SK-N-SH (cell line): ENCODE measurements around the gene OIP5. TPM values are rescaled to one million over a fixed set of nuclear protein-coding genes. Genes with fewer than 3 reads are reported as not detected.
"Not testable (repeated sequence)": the region's sequence is repeated elsewhere in the genome, so short reads cannot be mapped to it uniquely, and the experiment has no call there.

Experiments
- CTCF ChIA-PET: fragments of 300-600, 350-600 bp; formaldehyde crosslinking; extraction: SDS; loops from one replicate; lab custom pipeline; 2021; lab: Yijun Ruan, JAX
- POLR2A ChIA-PET: fragments of 350-600 bp; sonication (Branson Sonifier 250); formaldehyde crosslinking; extraction: SDS; loops from one replicate; lab custom pipeline; 2020; ENCODE audit warnings: antibody characterized with exemption, inconsistent platforms; lab: Yijun Ruan, JAX
- DNase-seq: peaks from one replicate; pipeline ENCODE4 v3.0.0; 2012
- H2AFZ ChIP-seq: fragments of 200-600 bp; sonication (generic); 2 replicates; pipeline ENCODE4 v1.8.1; 2016; ENCODE audit warnings: antibody characterized with exemption, mild to moderate bottlenecking, low read depth
- H3F3A ChIP-seq: fragments of 200-600 bp; sonication (generic); replicated peaks from 2 replicates; pipeline ENCODE3; 2016; ENCODE audit warnings: antibody characterized with exemption, mild to moderate bottlenecking; ENCODE audit not compliant: insufficient read depth
- H3K27ac ChIP-seq, 2 experiments: fragments of 200-500 bp in 1 of 2; fragments of 200-600 bp in 1 of 2; sonication (Bioruptor generic) in 1 of 2; sonication (generic), shearing (Covaris generic) in 1 of 2; 2 replicates each; pipeline versions ENCODE4 v1.5.1 to v1.6.1; 2014 to 2016; ENCODE audit warnings: low read depth in 2 of 2, inconsistent platforms in 1 of 2, low read length in 1 of 2, mild to moderate bottlenecking in 1 of 2, mixed read lengths in 1 of 2
- H3K27me3 ChIP-seq: fragments of 200-600 bp; sonication (generic), shearing (Covaris generic); 2 replicates; pipeline ENCODE4 v1.6.1; 2016; ENCODE audit warnings: mixed run types; ENCODE audit not compliant: insufficient read depth
- H3K36me3 ChIP-seq, 2 experiments: fragments of 200-500 bp in 1 of 2; fragments of 200-600 bp in 1 of 2; sonication (Bioruptor generic) in 1 of 2; sonication (generic) in 1 of 2; replicated peaks in 1 of 2; 2 replicates each; pipeline versions ENCODE3 to v1.5.1; 2014 to 2016; ENCODE audit warnings: low read length in 1 of 2, mild to moderate bottlenecking in 1 of 2; ENCODE audit not compliant: insufficient read depth in 2 of 2, control insufficient read depth in 1 of 2
- H3K4me1 ChIP-seq, 2 experiments: fragments of 200-500 bp in 1 of 2; fragments of 200-600 bp in 1 of 2; sonication (Bioruptor generic) in 1 of 2; sonication (generic), shearing (Covaris generic) in 1 of 2; 2 replicates each; pipeline versions ENCODE4 v1.5.1 to v1.6.1; 2014 to 2016; ENCODE audit warnings: low read depth in 1 of 2, low read length in 1 of 2, mixed run types in 1 of 2; ENCODE audit not compliant: insufficient read depth in 2 of 2, control insufficient read depth in 1 of 2
- H3K4me2 ChIP-seq: fragments of 200-600 bp; sonication (generic), shearing (Covaris generic); 2 replicates; pipeline ENCODE4 v1.6.1; 2017; ENCODE audit warnings: mixed run types
- H3K4me3 ChIP-seq, 2 experiments: fragments of 200-500 bp in 1 of 2; fragments of 200-600 bp in 1 of 2; sonication (Bioruptor generic) in 1 of 2; sonication (generic), shearing (Covaris generic) in 1 of 2; 2 replicates each; pipeline versions ENCODE4 v1.5.1 to v1.8.1; 2014 to 2016; ENCODE audit warnings: low read depth in 2 of 2, inconsistent platforms in 1 of 2, low read length in 1 of 2, mild to moderate bottlenecking in 1 of 2, mixed read lengths in 1 of 2, moderate library complexity in 1 of 2
- H3K79me2 ChIP-seq: fragments of 200-600 bp; sonication (generic); 2 replicates; pipeline ENCODE4 v1.8.1; 2017; ENCODE audit warnings: mild to moderate bottlenecking; ENCODE audit not compliant: insufficient read depth
- H3K9ac ChIP-seq: fragments of 200-600 bp; sonication (generic); 2 replicates; pipeline ENCODE4 v1.6.1; 2017; ENCODE audit warnings: mixed run types
- H3K9me2 ChIP-seq: fragments of 200-600 bp; sonication (generic); 2 replicates; pipeline ENCODE4 v1.6.1; 2017; ENCODE audit warnings: mixed run types
- H3K9me3 ChIP-seq: fragments of 200-600 bp; sonication (generic); 2 replicates; pipeline ENCODE4 v1.6.1; 2017; ENCODE audit warnings: mixed run types, mild to moderate bottlenecking, moderate library complexity
- H4K20me1 ChIP-seq: fragments of 200-600 bp; sonication (generic); 2 replicates; pipeline ENCODE4 v1.6.1; 2017; ENCODE audit warnings: mild to moderate bottlenecking, mixed run types; ENCODE audit not compliant: insufficient read depth
- ELF1 ChIP-seq: IDR thresholded peaks from 2 replicates; pipeline ENCODE4 v1.4.0; 2012
- EP300 ChIP-seq, 2 experiments: IDR thresholded peaks; 2 replicates each; pipeline versions ENCODE4 v1.4.0 to v1.6.1; 2012; ENCODE audit warnings: borderline replicate concordance in 1 of 2, low read depth in 1 of 2, low read length in 1 of 2
- GABPA ChIP-seq: IDR thresholded peaks from 2 replicates; pipeline ENCODE4 v1.4.0; 2012; ENCODE audit warnings: low read depth, mild to moderate bottlenecking
- NRF1 ChIP-seq: IDR thresholded peaks from 2 replicates; pipeline ENCODE4 v1.6.1; 2012; ENCODE audit warnings: low read depth, mild to moderate bottlenecking, low read length
- POLR2AphosphoS5 ChIP-seq: IDR thresholded peaks from 2 replicates; pipeline ENCODE4 v1.6.1; 2012; ENCODE audit warnings: low read depth, low read length
- RAD21 ChIP-seq: IDR thresholded peaks from 2 replicates; pipeline ENCODE4 v1.6.1; 2012; ENCODE audit warnings: mild to moderate bottlenecking, low read length
- RCOR1 ChIP-seq: fragments of 150-350 bp; IDR thresholded peaks from 2 replicates; pipeline ENCODE4 v1.6.1; 2017; ENCODE audit warnings: antibody characterized with exemption, low read length
- TCF12 ChIP-seq: IDR thresholded peaks from 2 replicates; pipeline ENCODE4 v1.4.0; 2012
- TEAD4 ChIP-seq: IDR thresholded peaks from 2 replicates; pipeline ENCODE4 v1.4.0; 2012; ENCODE audit warnings: mild to moderate bottlenecking, borderline replicate concordance; ENCODE audit not compliant: insufficient read depth
- YY1 ChIP-seq: IDR thresholded peaks from 2 replicates; pipeline ENCODE4 v1.4.0; 2012; ENCODE audit warnings: low read depth, mild to moderate bottlenecking
- WGBS: methylation state at CpG from one replicate; pipeline ENCODE4 v1.1.6; 2017; ENCODE audit warnings: low lambda C conversion rate; 5-methylcytosine and 5-hydroxymethylcytosine counted together
- polyA plus RNA-seq, 3 experiments: library from polyadenylated mRNA; depleted of rRNA; stranded (reverse); fragments of >200 nt; gene quantifications; 2 replicates each; pipeline ENCODE4 v1.2.3, GENCODE V29; 2012
- TF ChIP-seq, protein P1 (sequence below): IDR thresholded peaks from 2 replicates; pipeline ENCODE4 v1.4.0; 2012; ENCODE audit warnings: low read depth
- TF ChIP-seq, protein P2 (sequence below): IDR thresholded peaks from 2 replicates; pipeline ENCODE4 v1.6.1; 2012; ENCODE audit warnings: mild to moderate bottlenecking, low read depth, low read length, moderate library complexity

OIP5 gene
- polyA plus RNA-seq, 1 of the 3 experiments (the other 2 are of a cell fraction): 8.4 TPM

DNA sequence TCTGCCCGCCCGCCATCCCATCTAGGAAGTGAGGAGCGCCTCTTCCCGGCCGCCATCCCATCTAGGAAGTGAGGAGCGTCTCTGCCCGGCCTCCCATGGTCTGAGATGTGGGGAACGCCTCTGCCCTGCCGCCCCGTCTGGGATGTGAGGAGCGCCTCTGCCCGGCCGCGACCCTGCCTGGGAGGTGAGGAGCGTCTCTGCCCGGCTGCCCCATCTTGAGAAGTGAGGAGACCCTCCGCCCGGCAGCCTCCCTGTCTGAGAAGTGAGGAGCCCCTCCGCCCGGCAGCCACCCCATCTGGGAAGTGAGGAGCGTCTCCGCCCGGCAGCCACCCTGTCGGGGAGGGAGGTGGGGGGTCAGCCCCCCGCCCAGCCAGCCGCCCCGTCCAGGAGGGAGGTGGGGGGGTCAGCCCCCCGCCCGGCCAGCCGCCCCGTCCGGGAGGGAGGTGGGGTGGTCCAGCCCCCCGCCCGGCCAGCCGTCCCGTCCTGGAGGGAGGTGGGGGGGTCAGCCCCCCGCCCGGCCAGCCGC lies 11.5 kb downstream of the OIP5 start:
- H3K4me2 ChIP-seq, DNase-seq, CTCF ChIA-PET, H3K4me3 ChIP-seq, H3K79me2 ChIP-seq, H3K27me3 ChIP-seq, H3K9me3 ChIP-seq, H3K36me3 ChIP-seq, H3K27ac ChIP-seq, H3F3A ChIP-seq, POLR2A ChIA-PET, H2AFZ ChIP-seq, H4K20me1 ChIP-seq, H3K4me1 ChIP-seq, H3K9ac ChIP-seq, H3K9me2 ChIP-seq: not testable (repeated sequence)
- WGBS: no CpG with 5 or more reads among the region's 39 CpGs

DNA sequence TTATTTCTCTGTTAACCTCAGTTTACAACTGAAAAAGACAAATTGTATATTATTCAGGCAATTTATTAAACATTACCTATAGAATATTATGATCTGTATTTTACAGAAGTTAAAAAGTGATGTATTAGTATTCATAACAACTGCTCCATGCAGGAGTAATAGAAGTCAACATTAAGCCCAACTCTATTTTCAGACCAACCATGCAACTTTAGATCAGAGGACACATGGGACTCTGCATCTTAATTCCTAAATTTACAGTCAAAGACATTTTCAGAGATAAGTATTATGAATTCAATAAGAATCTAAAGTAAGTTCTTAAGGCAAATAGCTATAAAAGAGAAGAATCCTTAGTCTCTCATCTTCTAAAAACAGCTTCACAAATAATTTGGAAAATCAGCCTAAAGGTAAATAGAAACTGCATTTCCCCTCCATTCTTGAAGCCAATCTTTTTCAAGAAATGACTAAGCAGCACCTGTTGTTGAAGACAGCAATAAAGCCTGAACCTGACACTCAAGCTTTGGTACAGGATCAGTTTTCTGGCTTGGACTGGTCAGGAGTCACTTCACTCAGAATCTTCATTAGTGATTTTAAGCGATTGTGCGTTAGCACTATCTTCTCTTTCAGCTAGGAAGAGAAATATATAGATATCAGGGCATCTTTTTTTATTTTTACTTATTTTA lies 23.0 kb downstream of the OIP5 start:
- WGBS: 100% methylated on average over 2 of the region's 2 CpGs
- no peaks in the 10 kb centered on the region for H3K27me3 ChIP-seq
- no peaks in the 10 kb centered on the region for H3K79me2 ChIP-seq
- H3K9ac ChIP-seq: no peak overlapping the region
- TF ChIP-seq, protein P1, sequence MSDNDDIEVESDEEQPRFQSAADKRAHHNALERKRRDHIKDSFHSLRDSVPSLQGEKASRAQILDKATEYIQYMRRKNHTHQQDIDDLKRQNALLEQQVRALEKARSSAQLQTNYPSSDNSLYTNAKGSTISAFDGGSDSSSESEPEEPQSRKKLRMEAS: no peak
- no peak for TF ChIP-seq ELF1
- TF ChIP-seq YY1: no peak
- no peak for TF ChIP-seq NRF1
- TF ChIP-seq RAD21: no peak
- TF ChIP-seq EP300 (IDR thresholded peaks at IDR 0.05; ENCODE audit: borderline replicate concordance in 1 of 2, low read depth in 1 of 2, low read length in 1 of 2): no peak
- TF ChIP-seq TCF12: no peak
- TF ChIP-seq, protein P2, sequence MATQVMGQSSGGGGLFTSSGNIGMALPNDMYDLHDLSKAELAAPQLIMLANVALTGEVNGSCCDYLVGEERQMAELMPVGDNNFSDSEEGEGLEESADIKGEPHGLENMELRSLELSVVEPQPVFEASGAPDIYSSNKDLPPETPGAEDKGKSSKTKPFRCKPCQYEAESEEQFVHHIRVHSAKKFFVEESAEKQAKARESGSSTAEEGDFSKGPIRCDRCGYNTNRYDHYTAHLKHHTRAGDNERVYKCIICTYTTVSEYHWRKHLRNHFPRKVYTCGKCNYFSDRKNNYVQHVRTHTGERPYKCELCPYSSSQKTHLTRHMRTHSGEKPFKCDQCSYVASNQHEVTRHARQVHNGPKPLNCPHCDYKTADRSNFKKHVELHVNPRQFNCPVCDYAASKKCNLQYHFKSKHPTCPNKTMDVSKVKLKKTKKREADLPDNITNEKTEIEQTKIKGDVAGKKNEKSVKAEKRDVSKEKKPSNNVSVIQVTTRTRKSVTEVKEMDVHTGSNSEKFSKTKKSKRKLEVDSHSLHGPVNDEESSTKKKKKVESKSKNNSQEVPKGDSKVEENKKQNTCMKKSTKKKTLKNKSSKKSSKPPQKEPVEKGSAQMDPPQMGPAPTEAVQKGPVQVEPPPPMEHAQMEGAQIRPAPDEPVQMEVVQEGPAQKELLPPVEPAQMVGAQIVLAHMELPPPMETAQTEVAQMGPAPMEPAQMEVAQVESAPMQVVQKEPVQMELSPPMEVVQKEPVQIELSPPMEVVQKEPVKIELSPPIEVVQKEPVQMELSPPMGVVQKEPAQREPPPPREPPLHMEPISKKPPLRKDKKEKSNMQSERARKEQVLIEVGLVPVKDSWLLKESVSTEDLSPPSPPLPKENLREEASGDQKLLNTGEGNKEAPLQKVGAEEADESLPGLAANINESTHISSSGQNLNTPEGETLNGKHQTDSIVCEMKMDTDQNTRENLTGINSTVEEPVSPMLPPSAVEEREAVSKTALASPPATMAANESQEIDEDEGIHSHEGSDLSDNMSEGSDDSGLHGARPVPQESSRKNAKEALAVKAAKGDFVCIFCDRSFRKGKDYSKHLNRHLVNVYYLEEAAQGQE: no peak
- TF ChIP-seq TEAD4: no peak
- TF ChIP-seq POLR2AphosphoS5: no peak
- TF ChIP-seq RCOR1: no peak
- no peak for TF ChIP-seq GABPA
- no peak overlapping the region for H2AFZ ChIP-seq
- no peaks in the 10 kb centered on the region for H3K4me1 ChIP-seq
- POLR2A ChIA-PET: no interaction called here
- no peaks in the 10 kb centered on the region for H3F3A ChIP-seq
- H3K36me3 ChIP-seq: peaks cover 0 to 4% of the 10 kb centered on the region in 2 experiments
- H3K4me3 ChIP-seq: no peak overlapping the region
- H3K27ac ChIP-seq: no peak overlapping the region
- no peaks in the 10 kb centered on the region for H3K9me3 ChIP-seq
- CTCF ChIA-PET: interaction anchor here (0.6 to 1.0 kb wide), 2 partner anchors 23 to 451 kb away, joined by 3 read pairs; partner anchors contain the start of genes NUSAP1 and OIP5
- DNase-seq: no peak
- no peaks in the 10 kb centered on the region for H4K20me1 ChIP-seq
- no peak overlapping the region for H3K4me2 ChIP-seq
- H3K9me2 ChIP-seq: no peaks in the 10 kb centered on the region
